Right lobe of liver (tissue), 4 donors: ENCODE data around the gene PRICKLE1.

Experiments
- CTCF ChIP-seq, 4 donors: fragments of 200-600 bp in 3 of 4; fragments of 450-650 bp in 1 of 4; IDR thresholded peaks; one replicate each; pipeline versions ENCODE4 v1.5.1 to v1.8.0; 2016 to 2022; ENCODE audit warnings: antibody characterized with exemption in 4 of 4, mild to moderate bottlenecking in 2 of 4
- POLR2A ChIP-seq: fragments of 450-650 bp; IDR thresholded peaks from one replicate; pipeline ENCODE4 v1.6.1; 2017; ENCODE audit warnings: antibody characterized with exemption, mild to moderate bottlenecking
- donor health status: DM: no; HTN: no; CAD: no.
- donor health status: DM: no; HTN: no; CAD: no.
- donor health status: DM: no; HTN: yes; CAD: no.

- TF ChIP-seq POLR2A (no peak), CTCF (IDR thresholded peaks at IDR 0.05) (no peak)
Measured at GRCh38 chr12:42511656-42512055, 77.9 kb downstream of the PRICKLE1 start.
